GM12878 (cell line): Measurements from ENCODE around the gene DNAJA1. TPM values are rescaled to one million over a fixed set of nuclear protein-coding genes. Genes with fewer than 3 reads are reported as not detected.

ENCODE experiments used
- ATAC-seq: fragments of 200-7000 bp; cut with Tn5 transposase; 3 replicates; pipeline ENCODE4 v1.9.1; 2020; ENCODE audit warnings: mild to moderate bottlenecking, moderate library complexity
- BruUV-seq: library from RNA; stranded (reverse); fragments of 400-500 nt; replicated peaks from 2 replicates; lab custom pipeline; 2021; lab: Mats Ljungman, UMichigan
- CTCF ChIA-PET: fragments of 300-600 bp; sonication (Branson Sonifier 250); formaldehyde crosslinking; extraction: SDS; loops from one replicate; lab custom pipeline; 2021; ENCODE audit warnings: inconsistent platforms; lab: Yijun Ruan, JAX
- POLR2A ChIA-PET: fragments of 350-600 bp; formaldehyde crosslinking; extraction: SDS; loops from one replicate; lab custom pipeline; 2021; ENCODE audit warnings: inconsistent platforms; lab: Charles Lee
- RAD21 ChIA-PET: fragments of 300-600 bp; sonication (Branson Sonifier 250); formaldehyde crosslinking; loops from one replicate; lab custom pipeline; 2023; ENCODE audit warnings: antibody characterized with exemption; ENCODE audit not compliant: unreplicated experiment; lab: Charles Lee
- SMC1A ChIA-PET: fragments of 300-600 bp; sonication (Branson Sonifier 250); formaldehyde crosslinking; loops from one replicate; lab custom pipeline; 2023; ENCODE audit not compliant: unreplicated experiment, uncharacterized antibody; lab: Charles Lee
- DNase-seq: peaks from one replicate; pipeline ENCODE4 v3.0.0-alpha.2; 2011; ENCODE audit warnings: low read depth, low spot score
- FAIRE-seq: peaks from 3 replicates; lab custom pipeline; 2011; peaks lifted over from hg19 to GRCh38; lab: Jason Lieb, UNC
- H2AFZ ChIP-seq: 2 replicates; pipeline ENCODE4 v1.6.0; 2011; ENCODE audit warnings: low read depth, low read length, control low read depth; ENCODE audit not compliant: control insufficient read depth
- H3K27ac ChIP-seq: 2 replicates; pipeline ENCODE4 v1.5.1; 2011; ENCODE audit warnings: control low read depth; ENCODE audit not compliant: control insufficient read depth, insufficient read depth
- H3K27me3 ChIP-seq, 2 experiments: replicated peaks in 1 of 2; 2 replicates each; pipeline versions ENCODE4 v1.6.0 to v1.6.1; 2011; ENCODE audit warnings: low read length in 1 of 2; ENCODE audit not compliant: control insufficient read depth in 2 of 2, insufficient read depth in 2 of 2
- H3K36me3 ChIP-seq, 2 experiments: 2 replicates each; pipeline ENCODE4 v1.5.1; 2011; ENCODE audit warnings: low read length in 1 of 2; ENCODE audit not compliant: control insufficient read depth in 2 of 2, insufficient read depth in 2 of 2
- H3K4me1 ChIP-seq: 2 replicates; pipeline ENCODE4 v1.6.1; 2011; ENCODE audit warnings: mild to moderate bottlenecking, low read length, moderate library complexity, mixed read lengths; ENCODE audit not compliant: control insufficient read depth, insufficient read depth
- H3K4me2 ChIP-seq: 2 replicates; pipeline ENCODE4 v1.6.0; 2011; ENCODE audit warnings: control low read depth; ENCODE audit not compliant: control insufficient read depth, insufficient read depth
- H3K4me3 ChIP-seq: fragments of 200-600 bp; sonication (generic); 2 replicates; pipeline ENCODE4 v1.5.1; 2016
- H3K79me2 ChIP-seq: 2 replicates; pipeline ENCODE4 v1.6.0; 2011; ENCODE audit warnings: low read length; ENCODE audit not compliant: control insufficient read depth, insufficient read depth
- H3K9ac ChIP-seq: 2 replicates; pipeline ENCODE4 v1.8.0; 2011; ENCODE audit warnings: low read length, control low read depth, mixed read lengths; ENCODE audit not compliant: control insufficient read depth, insufficient read depth
- H3K9me3 ChIP-seq: replicated peaks from 3 replicates; pipeline ENCODE4 v1.5.1; 2011; ENCODE audit warnings: mild to moderate bottlenecking, low read length; ENCODE audit not compliant: control insufficient read depth, insufficient read depth
- H4K20me1 ChIP-seq: 2 replicates; pipeline ENCODE4 v1.6.0; 2011; ENCODE audit not compliant: control insufficient read depth, insufficient read depth
- BMI1 ChIP-seq: fragments of 450-650 bp; IDR thresholded peaks from 2 replicates; pipeline ENCODE4 v1.6.1; 2016; ENCODE audit warnings: mild to moderate bottlenecking, moderate library complexity, borderline replicate concordance
- CBFB ChIP-seq: IDR thresholded peaks from 2 replicates; pipeline ENCODE4 v1.6.1; 2016; ENCODE audit warnings: antibody characterized with exemption, low read depth
- EP300 ChIP-seq, 2 experiments: fragments of 150-350 bp in 1 of 2; IDR thresholded peaks; 2 replicates each; pipeline ENCODE4 v1.6.1; 2011 to 2012; ENCODE audit warnings: low read depth in 2 of 2, low read length in 2 of 2, borderline replicate concordance in 1 of 2, improper control_type of control experiment in 1 of 2, inconsistent platforms in 1 of 2; ENCODE audit not compliant: control insufficient read depth in 1 of 2
- SREBF1 ChIP-seq: IDR thresholded peaks from 2 replicates; pipeline ENCODE4 v1.6.1; 2012; ENCODE audit warnings: mild to moderate bottlenecking, low read length
- YY1 ChIP-seq: IDR thresholded peaks from 2 replicates; pipeline ENCODE4 v1.6.1; 2011; ENCODE audit warnings: low read depth, mild to moderate bottlenecking, low read length
- WGBS: methylation state at CpG from one replicate; pipeline ENCODE4 v1.1.6; 2016; ENCODE audit warnings: low lambda C conversion rate; ENCODE audit not compliant: insufficient replicate concordance, insufficient coverage; ENCODE audit errors: missing lambda C conversion rate; 5-methylcytosine and 5-hydroxymethylcytosine counted together
- in situ Hi-C: fragments of 300-500 bp; cut with MboI; formaldehyde crosslinking; loops from 9 replicates; pipeline ENCODE4 v1.14.3; 2018; ENCODE audit warnings: mixed read lengths
- intact Hi-C: fragments of 100-400 bp; cut with micrococcal nuclease; formaldehyde crosslinking; loops from one replicate; pipeline ENCODE4 v1.14.2; 2022; ENCODE audit not compliant: unreplicated experiment
- polyA plus RNA-seq, 11 experiments: library from polyadenylated mRNA; depleted of rRNA in 4 of 11; unstranded in 6 of 11; stranded (reverse) in 5 of 11; fragments of >200 nt; fragmentation: Nextera tagmentation in 4 of 11; fragmentation: Illumina TruSeq in 1 of 11; extraction: Ambion mirVana in 4 of 11; extraction: Trizol in 1 of 11; gene quantifications; 1 replicate in 1 of 11; 2 replicates in 10 of 11; pipeline versions ENCODE4 v1.2.1 to v1.2.3, GENCODE V29; 2011 to 2016; ENCODE audit warnings: inconsistent platforms in 2 of 11, missing spikeins in 2 of 11, low read depth in 1 of 11
- total RNA-seq, 4 experiments: library from RNA; depleted of rRNA in 3 of 4; stranded (reverse); fragments of >200 nt in 3 of 4; fragmentation: Illumina TruSeq in 1 of 4; extraction: Trizol in 1 of 4; gene quantifications; 2 replicates each; pipeline versions ENCODE4 v1.2.1 to v1.2.3, GENCODE V29; 2013 to 2021

The DNAJA1 gene
- total and polyA plus RNA-seq, 10 of the 15 experiments (the other 5 are each of a cell fraction or from before 2014, with no cell fraction given), result 69.7 to 206 (median 146) TPM

- Histone ChIP-seq H3K36me3 (peaks cover 0 to 15% of the 10 kb centered on the region in 2 experiments; a peak in 3 of 4 replicates), H3K9me3 (no peaks in the 10 kb centered on the region), H3K4me3 (peak overlapping the region; percentile 75; the same call in 1 of the 2 replicates), H3K27ac (no peak overlapping the region; the same call in 1 of the 2 replicates), H3K9ac (no peak overlapping the region), H3K79me2 (peaks cover 52% of the 10 kb centered on the region), H4K20me1 (peaks cover 5% of the 10 kb centered on the region; the same call in 1 of the 2 replicates), H3K27me3 (no peaks in the 10 kb centered on the region), H2AFZ (no peak overlapping the region), H3K4me1 (peaks cover 10% of the 10 kb centered on the region), H3K4me2 (peak overlapping the region; percentile 89)
- SMC1A ChIA-PET, result interaction anchor here (1.0 to 1.2 kb wide), 3 partner anchors 10 to 237 kb away, joined by 3 to 5 read pairs (median 4); partner anchors contain the start of gene APTX
- BruUV-seq, result no TSS peak
- RAD21 ChIA-PET, result interaction anchor here (1.2 kb wide), 1 partner anchor 204 kb away, joined by 3 read pairs; no protein-coding TSS in a partner anchor
- in situ Hi-C loops, result no loop called here
- DNase-seq (no peak), FAIRE-seq (no peak), ATAC-seq (no peak)
- TF ChIP-seq SREBF1 (no peak), EP300 (IDR thresholded peaks at IDR 0.05; ENCODE audit: borderline replicate concordance in 1 of 2, control insufficient read depth in 1 of 2, low read depth in 2 of 2, low read length in 2 of 2) (no peak), YY1 (no peak)
- POLR2A ChIA-PET, result interaction anchor here (1.5 to 6.4 kb wide), 2 partner anchors 10 to 21 kb away, joined by 5 to 46 read pairs; partner anchors contain the start of gene APTX
- CTCF ChIA-PET, result no interaction called here
- WGBS, result 44% methylated on average over 3 of the region's 3 CpGs
- intact Hi-C loops, result no loop called here
These were observed 2.8 kb upstream of the DNAJA1 start for GRCh38 chr9:33022303-33022702.

GRCh38 chr9:33022755-33023154, 2.3 kb upstream of the DNAJA1 start:
- Histone ChIP-seq H2AFZ (no peak overlapping the region), H3K4me2 (peak overlapping the region; percentile 89), H4K20me1 (peaks cover 5% of the 10 kb centered on the region; the same call in 1 of the 2 replicates), H3K27ac (no peak overlapping the region), H3K9me3 (no peaks in the 10 kb centered on the region), H3K79me2 (peaks cover 57% of the 10 kb centered on the region), H3K27me3 (no peaks in the 10 kb centered on the region), H3K4me3 (peak overlapping the region; percentile 75; the same call in 1 of the 2 replicates), H3K36me3 (peaks cover 0 to 16% of the 10 kb centered on the region in 2 experiments; a peak in 3 of 4 replicates), H3K9ac (no peak overlapping the region), H3K4me1 (peaks cover 10% of the 10 kb centered on the region)
- ATAC-seq (no peak), FAIRE-seq (no peak), DNase-seq (no peak)
- in situ Hi-C loops (no loop called here), intact Hi-C loops (no loop called here)
- POLR2A ChIA-PET, result interaction anchor here (1.5 to 6.4 kb wide), 2 partner anchors 11 to 22 kb away, joined by 5 to 46 read pairs; partner anchors contain the start of gene APTX
- SMC1A ChIA-PET, result interaction anchor here (1.0 to 1.2 kb wide), 3 partner anchors 11 to 236 kb away, joined by 3 to 5 read pairs (median 4); partner anchors contain the start of gene APTX
- WGBS, result 57% methylated on average over 7 of the region's 7 CpGs
- BruUV-seq, result no TSS peak
- no peak for TF ChIP-seq CBFB
- TF ChIP-seq BMI1, result no peak
- CTCF ChIA-PET, result interaction anchor here (1.6 kb wide), 1 partner anchor 29 kb away, joined by 3 read pairs; no protein-coding TSS in a partner anchor
- RAD21 ChIA-PET, result interaction anchor here (1.2 kb wide), 1 partner anchor 204 kb away, joined by 3 read pairs; no protein-coding TSS in a partner anchor
